Esophagus muscularis mucosa (tissue), 2 donors: ENCODE data around the gene ETV3.

Source experiments
- EP300 ChIP-seq: sonication (generic); formaldehyde crosslinking; IDR thresholded peaks from one replicate; pipeline ENCODE4 v1.6.1; 2017; ENCODE audit warnings: antibody characterized with exemption
- POLR2A ChIP-seq: fragments of 450-650 bp; IDR thresholded peaks from one replicate; pipeline ENCODE4 v1.6.1; 2017; ENCODE audit warnings: antibody characterized with exemption, moderate library complexity, mild to moderate bottlenecking, low read depth

DNA sequence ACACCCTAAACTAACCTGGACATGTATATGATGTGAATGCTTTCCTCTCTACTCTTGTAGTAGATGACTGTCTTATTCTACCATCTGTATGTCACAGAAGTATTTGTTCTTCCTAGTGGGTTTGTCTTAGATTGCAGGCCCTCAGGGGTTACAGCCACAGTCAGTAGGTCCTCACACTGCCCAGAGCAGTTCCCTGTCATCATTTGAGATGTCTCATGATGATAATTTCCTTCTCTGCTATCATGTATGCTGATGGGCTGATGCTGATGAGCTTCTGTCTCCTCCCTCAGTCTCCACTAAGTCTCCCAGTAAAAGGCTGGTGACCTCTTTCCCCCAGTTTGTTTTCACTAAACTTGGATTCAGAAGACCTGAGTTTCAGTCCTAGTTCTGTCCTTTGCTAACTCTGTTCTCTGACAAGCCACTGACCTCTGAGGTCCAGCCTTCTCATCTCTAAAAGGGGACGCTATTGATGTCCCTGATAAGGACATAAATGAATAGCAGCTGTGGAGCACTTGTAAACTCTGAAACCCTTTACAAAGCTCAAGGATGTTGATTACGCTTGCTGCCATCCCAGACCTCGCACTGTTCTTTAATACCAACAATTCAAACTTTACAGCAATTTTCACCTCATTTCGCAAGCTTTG, 3.1 kb upstream of the ETV3 start:
- TF ChIP-seq POLR2A (no peak), EP300 (no peak)
